Measurements from ENCODE around the gene BTNL8. TPM values are rescaled to one million over a fixed set of nuclear protein-coding genes. Genes with fewer than 3 reads are reported as not detected.

BTNL8 gene
- total RNA-seq, 1 donor from 2014 or later, result not detected

DNA sequence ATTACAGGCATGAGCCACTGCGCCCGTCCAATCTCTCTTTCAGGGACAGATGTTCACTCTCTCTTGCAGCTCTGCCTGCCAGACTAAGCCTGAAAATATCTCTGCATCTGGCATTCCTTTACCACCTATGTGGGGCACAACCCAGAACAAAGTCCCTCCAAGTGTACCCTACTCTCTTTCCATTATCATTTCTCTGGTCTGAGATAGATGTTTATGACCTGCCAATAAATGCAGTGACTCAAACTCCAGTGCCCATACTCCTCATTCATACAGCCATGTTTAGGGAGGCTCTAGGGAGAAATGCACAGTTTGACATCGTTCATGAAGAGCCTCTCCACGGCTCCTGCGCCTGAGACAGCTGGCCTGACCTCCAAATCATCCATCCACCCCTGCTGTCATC is 89.6 kb downstream of the BTNL8 start, which contains the start of gene BTNL3:
TSS of gene BTNL3 (plus strand) at position 255 of the 400 bp plus-strand sequence. CDS start 183 bp downstream, outside the sequence.
- intact Hi-C loops (cut with DNase I), result no loop called here
- DNase-seq (ENCODE audit: low spot score in 2 of 2), result no peak
- Histone ChIP-seq H3K9me3 (no peaks in the 10 kb centered on the region), H3K36me3 (no peaks in the 10 kb centered on the region), H3K4me3 (no peak within 1 kb of the TSS), H3K27me3 (no peaks in the 10 kb centered on the region), H3K27ac (no peak within 1 kb of the TSS), H3K4me1 (no peaks in the 10 kb centered on the region)
- TF ChIP-seq, protein P1, sequence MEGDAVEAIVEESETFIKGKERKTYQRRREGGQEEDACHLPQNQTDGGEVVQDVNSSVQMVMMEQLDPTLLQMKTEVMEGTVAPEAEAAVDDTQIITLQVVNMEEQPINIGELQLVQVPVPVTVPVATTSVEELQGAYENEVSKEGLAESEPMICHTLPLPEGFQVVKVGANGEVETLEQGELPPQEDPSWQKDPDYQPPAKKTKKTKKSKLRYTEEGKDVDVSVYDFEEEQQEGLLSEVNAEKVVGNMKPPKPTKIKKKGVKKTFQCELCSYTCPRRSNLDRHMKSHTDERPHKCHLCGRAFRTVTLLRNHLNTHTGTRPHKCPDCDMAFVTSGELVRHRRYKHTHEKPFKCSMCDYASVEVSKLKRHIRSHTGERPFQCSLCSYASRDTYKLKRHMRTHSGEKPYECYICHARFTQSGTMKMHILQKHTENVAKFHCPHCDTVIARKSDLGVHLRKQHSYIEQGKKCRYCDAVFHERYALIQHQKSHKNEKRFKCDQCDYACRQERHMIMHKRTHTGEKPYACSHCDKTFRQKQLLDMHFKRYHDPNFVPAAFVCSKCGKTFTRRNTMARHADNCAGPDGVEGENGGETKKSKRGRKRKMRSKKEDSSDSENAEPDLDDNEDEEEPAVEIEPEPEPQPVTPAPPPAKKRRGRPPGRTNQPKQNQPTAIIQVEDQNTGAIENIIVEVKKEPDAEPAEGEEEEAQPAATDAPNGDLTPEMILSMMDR (IDR thresholded peaks at IDR 0.05), result no peak

DNA sequence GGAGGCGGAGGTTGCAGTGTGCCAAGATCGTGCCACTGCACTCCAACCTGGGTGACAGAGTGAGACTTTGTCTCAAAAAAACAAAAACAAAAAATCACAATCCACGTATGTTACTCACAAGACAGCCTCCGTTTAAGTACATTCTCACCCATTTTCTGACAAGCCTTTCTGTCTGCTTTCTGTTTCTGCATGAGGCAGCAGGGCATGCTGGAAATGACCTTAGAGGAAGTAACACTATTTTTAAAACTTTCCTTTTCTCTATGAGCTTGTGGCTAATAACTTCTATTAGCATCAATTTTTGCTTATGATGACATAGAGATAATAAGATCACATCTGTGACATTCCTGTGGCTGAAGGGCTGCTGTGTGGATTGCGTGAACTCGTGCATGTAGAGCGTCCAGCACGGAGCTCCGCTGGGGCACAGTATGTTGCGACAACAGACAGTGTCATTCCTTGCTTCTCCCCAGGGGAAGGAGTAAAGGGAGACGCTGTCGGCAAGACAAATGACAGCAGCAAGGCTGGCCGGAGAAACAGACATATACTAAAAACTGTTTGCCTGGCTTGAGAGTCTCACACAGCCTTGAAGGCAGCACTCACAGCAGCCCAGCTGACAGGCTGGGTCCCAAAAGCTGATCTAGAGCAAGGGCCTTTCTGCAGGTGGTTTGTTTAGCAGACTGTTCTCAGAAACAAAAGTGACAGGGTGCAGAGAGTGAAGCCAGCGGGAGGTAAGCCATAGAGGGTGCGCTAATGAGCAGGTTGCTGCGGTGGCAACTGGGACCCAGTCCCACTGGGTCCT is 91.3 kb downstream of the BTNL8 start:
- Histone ChIP-seq H3K27ac (no peak overlapping the region), H3K4me1 (no peaks in the 10 kb centered on the region), H3K9me3 (no peaks in the 10 kb centered on the region), H3K36me3 (no peaks in the 10 kb centered on the region), H3K27me3 (no peaks in the 10 kb centered on the region), H3K4me3 (no peak overlapping the region)
- TF ChIP-seq, protein P1 (IDR thresholded peaks at IDR 0.05), result no peak
- no peak for DNase-seq (ENCODE audit: low spot score in 2 of 2)
- intact Hi-C loops (cut with DNase I), result no loop called here

GRCh38 chr5:180990882-180991242 is 91.9 kb downstream of the BTNL8 start:
- no peaks in the 10 kb centered on the region for H3K27me3 ChIP-seq
- H3K4me3 ChIP-seq, result no peak overlapping the region
- H3K4me1 ChIP-seq, result no peaks in the 10 kb centered on the region
- no peaks in the 10 kb centered on the region for H3K36me3 ChIP-seq
- H3K9me3 ChIP-seq, result no peaks in the 10 kb centered on the region
- intact Hi-C loops (cut with DNase I), result no loop called here
- TF ChIP-seq, protein P1 (IDR thresholded peaks at IDR 0.05), result no peak
- H3K27ac ChIP-seq, result no peak overlapping the region
- DNase-seq (ENCODE audit: low spot score in 2 of 2), result no peak

Other genes with a start within 250 kb of the BTNL8 start
- gene FLT4, start 249.6 kb upstream of the BTNL8 start, total RNA-seq, result 53.5 TPM
- not detected for gene OR2Y1, start 159.1 kb upstream of the BTNL8 start, total RNA-seq
- gene MGAT1, start 96.4 kb upstream of the BTNL8 start, total RNA-seq, result 257 TPM
- 1.8 TPM for gene ZFP62, start 37.9 kb upstream of the BTNL8 start, total RNA-seq
- not detected for gene BTNL3, start 89.7 kb downstream of the BTNL8 start, total RNA-seq
- gene BTNL9, start 141.1 kb downstream of the BTNL8 start, total RNA-seq, result 105 TPM
- not detected for gene OR2V1, start 232.0 kb downstream of the BTNL8 start, total RNA-seq
- not detected for gene OR2V2, start 248.4 kb downstream of the BTNL8 start, total RNA-seq

Measured in ascending aorta (tissue), 2 donors.